Fibroblast of the aortic adventitia (primary cell): ENCODE measurements around the gene ZFC3H1. TPM values are rescaled to one million over a fixed set of nuclear protein-coding genes. Genes with fewer than 3 reads are reported as not detected.

Experiments used
- DNase-seq: peaks from one replicate; pipeline ENCODE4 v3.0.0-alpha.2; 2010; ENCODE audit warnings: low read depth
- H3K4me3 ChIP-seq: 2 replicates; pipeline ENCODE4 v1.5.1; 2011; ENCODE audit warnings: low read depth, mild to moderate bottlenecking, control low read depth, low read length, moderate library complexity
- small RNA-seq: library from RNA; depleted of rRNA; stranded (forward); fragments of <200 nt; gene quantifications from one replicate; pipeline ENCODE3, GENCODE V24; 2012
- total RNA-seq: library from RNA; depleted of rRNA; stranded (reverse); fragments of >200 nt; gene quantifications from 2 replicates; pipeline ENCODE4 v1.2.3, GENCODE V29; 2012; ENCODE audit warnings: low replicate concordance
- TF ChIP-seq, protein P1 (sequence below): IDR thresholded peaks from 2 replicates; pipeline ENCODE4 v1.5.1; 2011; ENCODE audit warnings: mild to moderate bottlenecking, low read length, control low read depth, inconsistent platforms; ENCODE audit not compliant: insufficient read depth

The ZFC3H1 gene
- total RNA-seq, 1 donor: 54.1 TPM

DNA sequence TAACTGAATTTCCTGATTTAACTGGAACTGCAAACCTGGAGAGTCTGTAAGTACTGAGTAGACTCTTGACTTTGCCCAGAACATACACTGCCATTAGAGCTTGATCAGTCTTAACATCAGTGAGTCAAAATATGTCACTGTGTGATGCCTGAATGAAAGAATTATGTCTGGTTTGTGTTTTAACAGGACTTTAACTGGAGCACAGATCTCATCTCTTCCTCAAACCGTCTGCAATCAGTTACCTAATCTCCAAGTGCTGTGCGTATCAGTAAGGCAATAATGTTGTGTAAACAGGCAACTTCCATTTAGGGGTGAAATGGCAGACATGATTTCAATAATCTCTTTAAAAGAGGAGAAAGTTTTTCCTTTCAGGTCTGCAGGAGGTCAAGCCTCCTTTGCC, 97.0 kb downstream of the ZFC3H1 start:
- DNase-seq: no peak
- no peak overlapping the region for H3K4me3 ChIP-seq
- TF ChIP-seq, protein P1, sequence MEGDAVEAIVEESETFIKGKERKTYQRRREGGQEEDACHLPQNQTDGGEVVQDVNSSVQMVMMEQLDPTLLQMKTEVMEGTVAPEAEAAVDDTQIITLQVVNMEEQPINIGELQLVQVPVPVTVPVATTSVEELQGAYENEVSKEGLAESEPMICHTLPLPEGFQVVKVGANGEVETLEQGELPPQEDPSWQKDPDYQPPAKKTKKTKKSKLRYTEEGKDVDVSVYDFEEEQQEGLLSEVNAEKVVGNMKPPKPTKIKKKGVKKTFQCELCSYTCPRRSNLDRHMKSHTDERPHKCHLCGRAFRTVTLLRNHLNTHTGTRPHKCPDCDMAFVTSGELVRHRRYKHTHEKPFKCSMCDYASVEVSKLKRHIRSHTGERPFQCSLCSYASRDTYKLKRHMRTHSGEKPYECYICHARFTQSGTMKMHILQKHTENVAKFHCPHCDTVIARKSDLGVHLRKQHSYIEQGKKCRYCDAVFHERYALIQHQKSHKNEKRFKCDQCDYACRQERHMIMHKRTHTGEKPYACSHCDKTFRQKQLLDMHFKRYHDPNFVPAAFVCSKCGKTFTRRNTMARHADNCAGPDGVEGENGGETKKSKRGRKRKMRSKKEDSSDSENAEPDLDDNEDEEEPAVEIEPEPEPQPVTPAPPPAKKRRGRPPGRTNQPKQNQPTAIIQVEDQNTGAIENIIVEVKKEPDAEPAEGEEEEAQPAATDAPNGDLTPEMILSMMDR: no peak

DNA sequence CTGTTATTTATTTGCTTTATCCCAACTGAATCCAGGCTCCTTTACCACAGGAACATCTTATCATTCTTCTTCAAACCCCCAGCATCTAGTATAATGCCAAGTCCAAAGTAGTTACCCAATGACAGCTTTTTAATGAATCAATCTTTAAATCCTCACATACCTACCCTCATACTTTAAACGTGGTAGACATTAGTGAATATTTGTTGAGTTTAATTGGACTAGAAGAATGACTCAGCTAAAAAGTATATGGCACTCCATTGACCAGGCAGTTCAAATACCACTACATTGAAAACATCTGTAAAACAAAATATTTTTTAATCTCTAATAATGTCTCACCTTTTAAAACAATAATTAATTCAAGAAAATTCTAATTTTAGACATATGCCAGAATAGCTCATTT, 98.1 kb downstream of the ZFC3H1 start:
- H3K4me3 ChIP-seq: no peak overlapping the region
- DNase-seq: no peak
- TF ChIP-seq, protein P1: no peak

DNA sequence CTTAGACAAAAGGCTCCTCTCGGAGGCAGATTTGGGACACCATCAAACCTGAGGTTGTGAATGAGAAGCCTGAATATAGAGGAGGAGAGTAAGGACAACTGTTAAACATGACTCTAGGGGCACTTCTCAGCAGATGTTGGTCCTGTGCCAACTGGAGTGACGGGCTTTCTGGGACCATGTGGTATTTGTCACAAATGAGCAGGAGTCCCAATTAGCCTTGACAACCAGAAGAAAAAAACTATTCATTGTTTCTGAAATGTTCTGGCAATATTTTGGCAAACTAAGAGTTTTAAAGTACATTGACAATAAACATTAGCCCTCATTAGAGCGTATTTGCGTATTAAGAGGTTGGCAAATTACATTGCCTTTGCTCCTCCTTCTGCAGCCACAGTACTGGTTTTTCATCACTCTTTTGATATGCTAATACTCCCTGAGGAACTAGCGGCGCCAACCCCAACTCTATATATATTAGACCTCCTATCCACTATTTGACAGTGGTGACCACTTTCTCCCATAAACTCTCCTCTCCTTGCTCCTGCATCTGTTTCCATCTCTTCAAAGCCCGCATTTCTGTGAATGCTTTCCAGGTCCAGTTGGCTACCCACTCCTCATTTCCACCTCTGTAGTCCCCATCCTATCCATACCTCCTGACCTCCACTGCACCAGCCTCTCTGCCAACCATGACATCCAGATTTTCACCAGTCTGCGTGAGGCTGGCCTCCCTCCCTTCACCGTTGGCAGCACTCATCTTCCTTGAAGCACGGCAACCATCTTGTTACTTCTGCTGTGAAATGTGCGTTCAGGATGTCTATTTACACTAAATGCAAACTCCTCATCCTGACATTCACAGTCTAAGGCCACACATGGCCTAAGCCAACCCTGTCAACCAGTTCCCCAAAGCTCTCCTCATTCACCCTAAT, 100.7 kb downstream of the ZFC3H1 start:
- TF ChIP-seq, protein P1: no peak
- DNase-seq: no peak
- no peak overlapping the region for H3K4me3 ChIP-seq

Small RNA genes within 50 kb of the gene (small RNA-seq; reads per million reads assigned to genes)
- not detected for gene RF00560

Other genes starting within 250 kb of the ZFC3H1 start
- 7.8 TPM in 1 of 2 replicates, not detected in the other for gene LGR5, start 224.1 kb downstream of the ZFC3H1 start, total RNA-seq
- 3.8 and 4.9 TPM in 2 replicates for gene THAP2, start 453 bp upstream of the ZFC3H1 start, total RNA-seq
- gene TMEM19, start 22.2 kb upstream of the ZFC3H1 start, total RNA-seq: 24.8 and 36.8 TPM in 2 replicates
- gene RAB21, start 91.0 kb upstream of the ZFC3H1 start, total RNA-seq: 14.2 and 37.5 TPM in 2 replicates
- gene TBC1D15, start 175.9 kb upstream of the ZFC3H1 start, total RNA-seq: 41.8 and 46.5 TPM in 2 replicates